NCI-H526 treated with DMSO at 0.1 percent for 48 hours (cell line): ENCODE results near the gene ANKLE2.
A peak's percentile ranks its signal among the peaks of the same experiment; 100 is the strongest.

Experiments used
- DNase-seq: peaks from one replicate; lab custom pipeline; 2025; lab: John Stamatoyannopoulos, UW

ANKLE2 gene

GRCh38 chr12:132687211-132688164 lies 74.1 kb downstream of the ANKLE2 start, which contains the start of the genes POLE and PXMP2:
Gene POLE, minus strand, starts transcription at chr12:132687342. Its CDS starts 27 bp downstream, at chr12:132687315.
Gene PXMP2, plus strand, starts transcription at chr12:132687587. Its CDS starts 84 bp downstream, at chr12:132687671.
- DNase-seq, result peak; percentile 89

- no peak for DNase-seq
Measured at GRCh38 chr12:132686825-132687210, 74.8 kb downstream of the ANKLE2 start.

- no peak for DNase-seq
Measured at GRCh38 chr12:132685400-132685799, 76.2 kb downstream of the ANKLE2 start.

GRCh38 chr12:132677492-132677891 lies 84.1 kb downstream of the ANKLE2 start:
- DNase-seq, result no peak

- no peak for DNase-seq
Measured at GRCh38 chr12:132675757-132676432, 85.7 kb downstream of the ANKLE2 start.
